ENCODE results near the gene CSAD. TPM values are rescaled to one million over a fixed set of nuclear protein-coding genes. Genes with fewer than 3 reads are reported as not detected.
A peak's percentile ranks its signal among the peaks of the same experiment; 100 is the strongest.

Gene CSAD, protein sequence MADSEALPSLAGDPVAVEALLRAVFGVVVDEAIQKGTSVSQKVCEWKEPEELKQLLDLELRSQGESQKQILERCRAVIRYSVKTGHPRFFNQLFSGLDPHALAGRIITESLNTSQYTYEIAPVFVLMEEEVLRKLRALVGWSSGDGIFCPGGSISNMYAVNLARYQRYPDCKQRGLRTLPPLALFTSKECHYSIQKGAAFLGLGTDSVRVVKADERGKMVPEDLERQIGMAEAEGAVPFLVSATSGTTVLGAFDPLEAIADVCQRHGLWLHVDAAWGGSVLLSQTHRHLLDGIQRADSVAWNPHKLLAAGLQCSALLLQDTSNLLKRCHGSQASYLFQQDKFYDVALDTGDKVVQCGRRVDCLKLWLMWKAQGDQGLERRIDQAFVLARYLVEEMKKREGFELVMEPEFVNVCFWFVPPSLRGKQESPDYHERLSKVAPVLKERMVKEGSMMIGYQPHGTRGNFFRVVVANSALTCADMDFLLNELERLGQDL
- polyA plus RNA-seq: 10 to 100 TPM; 12.9 to 56.4 (median 34.4) TPM
- long read RNA-seq, donor 1, partial matches to known transcripts: 0 of 2 reads
- long read RNA-seq, donor 1, other reads (novel, unspliced or antisense): 0 of 2 reads
- long read RNA-seq, donor 2, partial matches to known transcripts: 10 of 11 reads
- long read RNA-seq, donor 2, other reads (novel, unspliced or antisense): 0 of 11 reads
- long read RNA-seq, donor 3, partial matches to known transcripts: 0 of 3 reads
- long read RNA-seq, donor 3, other reads (novel, unspliced or antisense): 0 of 3 reads
- long read RNA-seq, donor 4: 0 reads
- long read RNA-seq, donor 5: 0 reads
- long read RNA-seq, donor 6: 0 reads
- long read RNA-seq, donor 7: 0 reads
- long read RNA-seq, donor 8: 0 reads
- long read RNA-seq, donor 9: 0 reads
- long read RNA-seq, donor 10, partial matches to known transcripts: 7 of 10 reads
- long read RNA-seq, donor 10, other reads (novel, unspliced or antisense): 0 of 10 reads

DNA sequence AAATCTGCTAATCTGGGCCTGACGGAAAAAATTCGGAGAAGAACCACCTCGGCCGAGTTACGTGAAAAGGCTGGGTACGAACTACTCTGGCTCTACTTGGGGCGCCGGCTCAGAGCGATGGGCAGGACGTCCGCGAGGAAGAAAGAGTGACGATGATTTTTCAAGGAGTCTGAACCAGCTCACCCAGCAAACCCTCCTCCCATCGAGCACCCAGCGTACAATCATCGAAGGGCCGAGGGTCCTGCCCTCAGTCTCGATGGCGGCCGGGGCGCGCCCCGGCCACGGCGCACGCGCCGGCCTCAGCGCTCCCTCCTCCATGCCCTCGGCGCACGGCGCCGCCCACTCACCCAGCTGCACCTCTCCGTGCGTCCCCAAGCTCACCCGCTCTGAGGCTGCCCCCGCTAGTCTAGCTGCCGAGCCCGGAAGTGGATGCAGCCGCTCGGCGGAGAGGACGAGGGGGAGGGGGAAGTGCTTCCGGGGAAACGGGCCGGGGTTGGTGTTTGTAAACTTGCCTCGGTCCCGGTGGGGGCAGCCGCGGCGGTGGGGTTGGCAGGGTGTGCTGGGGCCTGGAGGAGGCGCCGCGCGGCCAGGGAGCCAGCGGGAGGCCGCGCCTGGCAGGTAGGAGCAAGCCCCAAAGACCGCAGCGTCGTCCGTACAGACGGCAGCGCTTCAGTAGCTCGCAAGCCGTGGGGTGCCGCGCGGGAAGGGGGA, at the start of gene CSAD, which contains the start of gene ZNF740:
CSAD (minus strand) TSS at position 706 of the 711 bp plus-strand sequence. CDS start 7,455 bp downstream, outside the sequence.
ZNF740 (plus strand) TSS at position 503 of the 711 bp plus-strand sequence. CDS start 1,262 bp downstream, outside the sequence.
- Histone ChIP-seq H3K36me3 (ENCODE audit: control insufficient read depth in 3 of 3, insufficient read depth in 2 of 3, low read depth in 1 of 3, low read length in 3 of 3) (peaks cover 5 to 22% (median 5%) of the 10 kb centered on the region in 3 donors), H3K9me3 (ENCODE audit: control insufficient read depth in 2 of 2, insufficient read depth in 1 of 2, low read depth in 1 of 2, low read length in 1 of 2) (no peaks in the 10 kb centered on the region), H3K27ac (ENCODE audit: low read depth in 1 of 3, low read length in 2 of 3) (peak within 1 kb of the TSS; percentile 94 to 97 (median 95)), H3K4me1 (ENCODE audit: control insufficient read depth in 3 of 3, insufficient read depth in 2 of 3, low read depth in 1 of 3, low read length in 2 of 3) (peaks cover 0 to 41% (median 14%) of the 10 kb centered on the region in 3 donors), H3K27me3 (ENCODE audit: control insufficient read depth in 3 of 3, insufficient read depth in 3 of 3, low read length in 3 of 3) (no peaks in the 10 kb centered on the region), H3K4me3 (ENCODE audit: low read depth in 1 of 3, low read length in 3 of 3) (peak within 1 kb of the TSS; percentile 73 to 88 (median 73))
- DNase-seq (peak; percentile 97 to 98), FAIRE-seq (no peak)
- 0% methylated on average over 50 to 70 of the region's 70 CpGs for WGBS, 3 donors

DNA sequence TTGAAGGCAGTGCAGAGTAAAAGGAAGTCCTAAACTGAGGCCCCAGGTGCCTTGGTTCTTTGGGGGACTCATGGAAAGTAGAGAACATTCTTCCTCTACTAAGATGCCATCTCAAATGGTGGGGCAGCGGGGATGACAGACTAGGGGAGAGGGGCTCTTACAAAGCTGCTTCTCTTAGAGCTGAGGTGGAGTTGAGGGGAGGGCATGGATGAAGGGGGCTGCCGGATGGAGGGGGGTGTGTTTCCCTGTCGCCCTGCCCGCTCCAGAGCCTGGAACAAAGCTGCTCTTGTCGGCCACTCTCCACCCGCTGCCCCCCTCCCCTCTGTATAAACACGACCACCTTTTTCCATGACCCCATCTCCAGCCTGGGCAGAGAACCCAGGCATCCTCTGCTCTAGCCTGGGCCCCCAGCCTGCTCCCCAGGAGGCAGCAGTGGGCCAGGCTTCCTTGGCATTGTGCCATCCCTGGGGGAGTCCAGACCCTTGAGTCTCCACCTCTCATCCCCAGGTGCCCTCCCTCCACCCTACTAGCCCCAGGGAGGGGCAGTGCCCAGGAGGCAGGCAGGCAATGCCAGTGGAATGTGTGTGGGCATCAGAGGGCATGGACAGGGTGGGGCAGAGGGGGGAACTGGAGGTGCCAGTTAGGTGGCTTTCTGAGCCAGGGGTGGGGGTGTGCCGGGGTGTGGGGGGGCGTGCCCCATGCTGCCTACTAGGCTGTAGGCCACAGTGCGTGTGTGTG, 49.6 kb upstream of the CSAD start:
- no peak for DNase-seq
- no peak for FAIRE-seq
- no peaks in the 10 kb centered on the region for H3K9me3 ChIP-seq (ENCODE audit: control insufficient read depth in 2 of 2, insufficient read depth in 1 of 2, low read depth in 1 of 2, low read length in 1 of 2)
- peaks cover 0 to 54% (median 0%) of the 10 kb centered on the region in 3 donors for H3K27me3 ChIP-seq (ENCODE audit: control insufficient read depth in 3 of 3, insufficient read depth in 3 of 3, low read length in 3 of 3)
- peaks cover 0 to 28% (median 0%) of the 10 kb centered on the region in 3 donors for H3K4me1 ChIP-seq (ENCODE audit: control insufficient read depth in 3 of 3, insufficient read depth in 2 of 3, low read depth in 1 of 3, low read length in 2 of 3)
- H3K27ac ChIP-seq (ENCODE audit: low read depth in 1 of 3, low read length in 2 of 3): no peak overlapping the region
- WGBS, 3 donors: 60 to 84% (median 69%) methylated on average over 5 to 10 of the region's 10 CpGs
- H3K4me3 ChIP-seq (ENCODE audit: low read depth in 1 of 3, low read length in 3 of 3): no peak overlapping the region
- no peaks in the 10 kb centered on the region for H3K36me3 ChIP-seq (ENCODE audit: control insufficient read depth in 3 of 3, insufficient read depth in 2 of 3, low read depth in 1 of 3, low read length in 3 of 3)

DNA sequence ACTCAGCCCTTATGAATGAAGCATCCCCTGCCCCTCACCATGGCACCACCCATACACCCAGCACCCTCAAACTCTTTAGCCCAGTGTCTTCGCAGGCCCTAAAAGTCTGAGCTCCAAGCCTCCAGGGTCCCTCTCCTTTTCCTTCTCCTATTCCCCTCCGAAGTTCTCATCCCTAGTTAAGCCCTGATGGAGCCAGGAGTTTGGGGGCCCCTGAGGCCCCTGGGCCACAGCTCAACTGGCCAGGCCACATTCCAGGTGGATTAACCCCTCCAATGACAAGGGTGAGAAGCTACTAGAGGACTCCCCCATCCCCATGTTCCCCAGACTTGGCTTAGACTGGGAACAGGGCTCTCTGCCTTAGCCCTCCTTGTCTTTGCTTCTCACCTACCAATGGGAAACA, 48.7 kb upstream of the CSAD start:
- no peaks in the 10 kb centered on the region for H3K9me3 ChIP-seq (ENCODE audit: control insufficient read depth in 2 of 2, insufficient read depth in 1 of 2, low read depth in 1 of 2, low read length in 1 of 2)
- H3K4me3 ChIP-seq (ENCODE audit: low read depth in 1 of 3, low read length in 3 of 3): no peak overlapping the region
- H3K27me3 ChIP-seq (ENCODE audit: control insufficient read depth in 3 of 3, insufficient read depth in 3 of 3, low read length in 3 of 3): peaks cover 0 to 46% (median 0%) of the 10 kb centered on the region in 3 donors
- FAIRE-seq (no peak), DNase-seq (no peak)
- H3K36me3 ChIP-seq (ENCODE audit: control insufficient read depth in 3 of 3, insufficient read depth in 2 of 3, low read depth in 1 of 3, low read length in 3 of 3): no peaks in the 10 kb centered on the region
- no peak overlapping the region for H3K27ac ChIP-seq (ENCODE audit: low read depth in 1 of 3, low read length in 2 of 3)
- 81 to 89% (median 87%) methylated on average over 2 of the region's 2 CpGs for WGBS, 3 donors
- H3K4me1 ChIP-seq (ENCODE audit: control insufficient read depth in 3 of 3, insufficient read depth in 2 of 3, low read depth in 1 of 3, low read length in 2 of 3): peaks cover 0 to 25% (median 0%) of the 10 kb centered on the region in 3 donors

DNA sequence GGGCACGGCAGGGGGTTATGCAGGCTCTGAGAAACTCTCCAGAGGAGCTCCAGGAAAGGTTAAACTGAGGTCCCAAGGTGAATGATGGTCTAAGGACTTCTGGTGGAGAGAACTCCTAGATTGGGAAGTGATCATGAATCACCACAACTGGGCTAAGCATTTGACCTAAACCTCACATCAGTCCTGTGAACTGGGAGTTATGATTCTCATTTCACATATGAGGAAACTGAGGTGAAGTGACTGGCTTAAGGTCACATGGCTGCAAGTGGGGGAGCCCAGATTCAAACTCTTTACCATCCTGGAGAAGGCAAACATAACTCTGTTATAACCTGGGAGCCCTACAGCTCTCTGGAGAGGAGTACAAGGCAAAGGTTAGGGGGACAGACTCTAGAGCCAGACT, 47.1 kb upstream of the CSAD start:
- Histone ChIP-seq H3K4me3 (ENCODE audit: low read depth in 1 of 3, low read length in 3 of 3) (no peak overlapping the region), H3K4me1 (ENCODE audit: control insufficient read depth in 3 of 3, insufficient read depth in 2 of 3, low read depth in 1 of 3, low read length in 2 of 3) (peaks cover 0 to 24% (median 3%) of the 10 kb centered on the region in 3 donors), H3K27me3 (ENCODE audit: control insufficient read depth in 3 of 3, insufficient read depth in 3 of 3, low read length in 3 of 3) (peaks cover 0 to 30% (median 0%) of the 10 kb centered on the region in 3 donors), H3K36me3 (ENCODE audit: control insufficient read depth in 3 of 3, insufficient read depth in 2 of 3, low read depth in 1 of 3, low read length in 3 of 3) (no peaks in the 10 kb centered on the region), H3K27ac (ENCODE audit: low read depth in 1 of 3, low read length in 2 of 3) (no peak overlapping the region), H3K9me3 (ENCODE audit: control insufficient read depth in 2 of 2, insufficient read depth in 1 of 2, low read depth in 1 of 2, low read length in 1 of 2) (no peaks in the 10 kb centered on the region)
- 85 to 100% (median 86%) methylated on average over 1 of the region's 1 CpG for WGBS, 3 donors
- FAIRE-seq: no peak
- no peak for DNase-seq

DNA sequence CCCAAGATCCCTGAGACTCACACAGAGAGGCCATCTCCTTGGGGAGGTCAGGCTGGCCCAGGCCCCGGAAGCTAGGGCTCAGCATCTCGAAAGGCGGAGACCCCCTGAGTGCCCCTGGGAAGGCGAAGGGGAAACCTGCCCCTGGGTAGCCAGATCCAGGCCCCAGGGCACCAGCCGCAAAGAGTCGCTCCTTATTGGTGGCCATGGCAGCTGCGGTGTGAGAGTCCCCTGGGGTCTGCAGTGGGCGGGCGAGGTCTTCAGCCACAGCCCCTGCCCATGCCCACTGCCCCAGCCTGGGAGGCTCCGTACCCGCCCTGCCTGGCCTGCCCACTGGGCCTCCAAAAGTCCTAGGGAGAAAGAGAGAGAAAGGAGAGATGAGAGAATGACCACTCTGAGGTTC, 46.6 kb upstream of the CSAD start:
- Histone ChIP-seq H3K4me3 (ENCODE audit: low read depth in 1 of 3, low read length in 3 of 3) (no peak overlapping the region), H3K27ac (ENCODE audit: low read depth in 1 of 3, low read length in 2 of 3) (no peak overlapping the region), H3K27me3 (ENCODE audit: control insufficient read depth in 3 of 3, insufficient read depth in 3 of 3, low read length in 3 of 3) (peaks cover 0 to 25% (median 0%) of the 10 kb centered on the region in 3 donors), H3K4me1 (ENCODE audit: control insufficient read depth in 3 of 3, insufficient read depth in 2 of 3, low read depth in 1 of 3, low read length in 2 of 3) (peaks cover 0 to 21% (median 3%) of the 10 kb centered on the region in 3 donors), H3K9me3 (ENCODE audit: control insufficient read depth in 2 of 2, insufficient read depth in 1 of 2, low read depth in 1 of 2, low read length in 1 of 2) (no peaks in the 10 kb centered on the region), H3K36me3 (ENCODE audit: control insufficient read depth in 3 of 3, insufficient read depth in 2 of 3, low read depth in 1 of 3, low read length in 3 of 3) (no peaks in the 10 kb centered on the region)
- no peak for FAIRE-seq
- WGBS, 3 donors: 92 to 96% (median 94%) methylated on average over 10 to 11 of the region's 11 CpGs
- DNase-seq: no peak

DNA sequence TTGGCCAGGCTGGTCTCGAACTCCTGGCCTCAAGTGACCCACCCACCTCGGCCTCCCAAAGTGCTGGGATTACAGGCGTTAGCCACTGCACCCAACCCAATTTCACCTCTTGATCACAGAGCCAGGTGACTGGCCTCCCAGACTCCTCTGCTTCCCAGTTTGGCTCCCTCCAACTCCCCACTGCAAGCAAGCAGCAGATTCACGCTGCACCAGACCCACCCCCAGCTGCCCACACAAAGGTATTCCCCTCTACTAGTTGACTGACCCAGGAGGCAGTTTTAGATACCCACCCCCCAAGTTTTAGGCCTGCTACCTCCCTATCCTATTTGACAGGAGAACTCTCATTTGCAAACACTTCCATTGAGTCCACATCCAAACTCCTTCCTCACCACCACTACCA, 46.1 kb upstream of the CSAD start:
- Histone ChIP-seq H3K27me3 (ENCODE audit: control insufficient read depth in 3 of 3, insufficient read depth in 3 of 3, low read length in 3 of 3) (peaks cover 0 to 23% (median 0%) of the 10 kb centered on the region in 3 donors), H3K9me3 (ENCODE audit: control insufficient read depth in 2 of 2, insufficient read depth in 1 of 2, low read depth in 1 of 2, low read length in 1 of 2) (no peaks in the 10 kb centered on the region), H3K4me1 (ENCODE audit: control insufficient read depth in 3 of 3, insufficient read depth in 2 of 3, low read depth in 1 of 3, low read length in 2 of 3) (peaks cover 0 to 25% (median 3%) of the 10 kb centered on the region in 3 donors), H3K27ac (ENCODE audit: low read depth in 1 of 3, low read length in 2 of 3) (no peak overlapping the region), H3K36me3 (ENCODE audit: control insufficient read depth in 3 of 3, insufficient read depth in 2 of 3, low read depth in 1 of 3, low read length in 3 of 3) (no peaks in the 10 kb centered on the region), H3K4me3 (ENCODE audit: low read depth in 1 of 3, low read length in 3 of 3) (no peak overlapping the region)
- FAIRE-seq (no peak), DNase-seq (no peak)
- WGBS, 3 donors: 81 to 84% (median 83%) methylated on average over 4 of the region's 4 CpGs

DNA sequence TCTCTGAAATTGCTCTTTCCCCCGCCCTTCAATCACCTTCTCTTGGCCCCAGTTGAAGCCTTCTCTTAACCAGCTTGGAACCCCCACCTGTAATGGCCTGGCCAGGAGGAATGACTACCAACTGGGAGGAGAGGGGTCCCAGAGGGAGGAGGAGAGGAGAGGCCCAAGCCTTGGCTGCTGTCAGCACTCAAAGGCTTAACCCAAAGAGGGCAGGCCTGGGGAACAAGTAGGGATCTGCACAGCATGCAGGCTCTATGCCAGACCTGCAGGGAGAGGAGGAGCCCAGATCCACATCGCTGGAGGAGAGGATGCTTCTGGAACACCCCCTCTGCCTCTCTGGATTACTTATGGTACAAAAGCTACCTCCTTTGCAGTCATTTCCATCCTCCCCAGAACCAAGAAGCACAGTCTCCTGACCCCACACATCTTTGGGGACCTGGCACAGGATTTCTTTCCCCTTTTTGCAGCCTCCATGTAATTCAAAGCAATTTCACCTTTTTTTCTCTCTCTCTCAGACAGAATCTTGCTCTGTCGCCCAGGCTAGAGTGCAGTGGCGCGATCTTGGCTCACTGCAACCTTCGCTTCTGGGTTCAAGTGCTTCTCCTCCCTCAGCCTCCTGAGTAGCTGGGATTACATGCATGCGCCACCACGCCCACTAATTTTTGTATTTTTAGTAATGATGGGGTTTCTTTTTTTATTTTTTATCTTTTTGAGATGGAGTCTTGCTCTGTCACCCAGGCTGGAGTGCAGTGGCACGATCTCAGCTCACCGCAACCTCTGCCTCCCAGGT, 45.1 kb upstream of the CSAD start:
- Histone ChIP-seq H3K27me3 (ENCODE audit: control insufficient read depth in 3 of 3, insufficient read depth in 3 of 3, low read length in 3 of 3) (peaks cover 0 to 15% (median 0%) of the 10 kb centered on the region in 3 donors), H3K36me3 (ENCODE audit: control insufficient read depth in 3 of 3, insufficient read depth in 2 of 3, low read depth in 1 of 3, low read length in 3 of 3) (no peaks in the 10 kb centered on the region), H3K9me3 (ENCODE audit: control insufficient read depth in 2 of 2, insufficient read depth in 1 of 2, low read depth in 1 of 2, low read length in 1 of 2) (no peaks in the 10 kb centered on the region), H3K4me3 (ENCODE audit: low read depth in 1 of 3, low read length in 3 of 3) (no peak overlapping the region), H3K4me1 (ENCODE audit: control insufficient read depth in 3 of 3, insufficient read depth in 2 of 3, low read depth in 1 of 3, low read length in 2 of 3) (peaks cover 0 to 25% (median 3%) of the 10 kb centered on the region in 3 donors), H3K27ac (ENCODE audit: low read depth in 1 of 3, low read length in 2 of 3) (no peak overlapping the region)
- no peak for FAIRE-seq
- DNase-seq: no peak
- WGBS, 3 donors: 89 to 96% (median 91%) methylated on average over 10 of the region's 10 CpGs

Data from small intestine (tissue), 16 donors.